Pancreas (tissue), 10 donors: Measurements from ENCODE around the gene ITCH. TPM values are rescaled to one million over a fixed set of nuclear protein-coding genes. Genes with fewer than 3 reads are reported as not detected.
A peak's percentile ranks its signal among the peaks of the same experiment; 100 is the strongest.

Experiments
- ATAC-seq, 4 donors: fragments of 200-7000 bp; cut with Tn5 transposase; one replicate each; pipeline versions ENCODE4 v1.8.0 to v1.9.1; 2020; ENCODE audit warnings: mild to moderate bottlenecking in 4 of 4, moderate library complexity in 4 of 4
- DNase-seq, 6 donors: peaks; one replicate each; pipeline ENCODE4 v3.0.0-alpha.2; 2020
- FAIRE-seq: peaks from 2 replicates; lab custom pipeline; 2012; peaks lifted over from hg19 to GRCh38; lab: Jason Lieb, UNC
- H3K27ac ChIP-seq, 4 donors: fragments of 200-600 bp; sonication (generic); 1 replicate in 3 of 4; 2 replicates in 1 of 4; pipeline versions ENCODE4 v1.5.0 to v1.8.0; 2020
- H3K27me3 ChIP-seq, 4 donors: fragments of 200-600 bp; one replicate each; pipeline ENCODE4 v1.8.0; 2021
- H3K36me3 ChIP-seq, 3 donors: fragments of 200-600 bp; sonication (generic) in 1 of 3; one replicate each; pipeline versions ENCODE4 v1.5.0 to v1.8.0; 2020 to 2021
- H3K4me1 ChIP-seq, 3 donors: fragments of 200-600 bp; one replicate each; pipeline ENCODE4 v1.8.0; 2021
- H3K4me3 ChIP-seq, 4 donors: fragments of 200-600 bp; sonication (generic) in 2 of 4; one replicate each; pipeline versions ENCODE4 v1.5.0 to v1.8.0; 2020 to 2021
- H3K9me3 ChIP-seq, 4 donors: fragments of 200-600 bp; one replicate each; pipeline ENCODE4 v1.8.0; 2021
- WGBS, 2 donors: extraction: QIAGEN DNeasy Blood & Tissue Kit; methylation state at CpG; one replicate each; pipeline ENCODE4 v1.1.7; 2013; 5-methylcytosine and 5-hydroxymethylcytosine counted together
- intact Hi-C, 3 donors: fragments of 100-400 bp; cut with DNase I; formaldehyde crosslinking; loops; one replicate each; pipeline versions ENCODE4 v1.11.1 to v1.14.2; 2022
- polyA plus RNA-seq, 2 donors: library from polyadenylated mRNA; stranded (reverse); fragments of 200-250 nt; gene quantifications; one replicate each; pipeline ENCODE4 v1.2.3, GENCODE V29; 2013
- total RNA-seq, 6 donors: library from RNA; stranded (reverse); fragmentation: NEBNext Ultra II Directional in 4 of 6; extraction: Animal tissue kit (Norgen Biotek cat#: 25700) in 4 of 6; gene quantifications; one replicate each; pipeline versions ENCODE4 v1.2.1 to v1.2.4, GENCODE V29; 2021 to 2023
- TF ChIP-seq, protein P1 (sequence below), 4 donors: fragments of 200-600 bp; sonication (generic) in 3 of 4; IDR thresholded peaks; one replicate each; pipeline versions ENCODE4 v1.5.0 to v1.8.0; 2021; ENCODE audit warnings: antibody characterized with exemption in 4 of 4
- donor health status: healthy with polysubstance abuse.
- donor health status: DM: no; HTN: no; CAD: no; lungs with moderate emphysema.
- donor health status: DM: no; HTN: no; CAD: no.
- donor health status: control.
- donor health status: control.
- donor health status: Bipolar disorder and iron deficiency.
- donor health status: DM: yes; HTN: yes; CAD: no.
- donor health status: DM: no; HTN: no; CAD: no.
- donor health status: DM: no; HTN: no; CAD: no.
- donor health status: DM: yes; HTN: yes; CAD: no.

The ITCH gene
- total and polyA plus RNA-seq, 8 donors: 5.7 to 37.0 (median 20.5) TPM

DNA sequence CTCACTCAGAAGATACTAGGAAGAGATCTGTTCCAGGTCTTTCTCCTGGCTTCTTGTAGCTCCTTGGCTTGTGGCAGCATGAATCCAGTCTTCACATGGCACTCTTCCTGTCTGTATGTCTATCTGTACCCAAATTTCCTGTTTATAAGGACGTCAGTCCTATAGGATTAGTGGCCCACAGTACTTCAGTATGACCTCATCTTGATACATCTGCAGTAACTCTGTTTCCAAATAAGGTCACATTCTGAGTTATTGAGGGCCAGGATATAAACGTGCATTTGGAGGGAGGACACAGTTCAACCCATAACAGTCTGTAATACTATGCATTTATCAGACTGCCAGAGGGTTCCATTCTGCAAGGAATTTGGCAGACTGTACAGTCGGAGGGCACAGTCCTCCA, 95.6 kb downstream of the ITCH start:
- H3K4me1 ChIP-seq: no peaks in the 10 kb centered on the region
- H3K36me3 ChIP-seq: peaks cover 0 to 18% (median 8%) of the 10 kb centered on the region in 3 donors
- WGBS, 2 donors: 77 to 78% methylated on average over 3 of the region's 3 CpGs

GRCh38 chr20:34459209-34459897, 96.3 kb downstream of the ITCH start:
- DNase-seq: no peak
- TF ChIP-seq, protein P1, sequence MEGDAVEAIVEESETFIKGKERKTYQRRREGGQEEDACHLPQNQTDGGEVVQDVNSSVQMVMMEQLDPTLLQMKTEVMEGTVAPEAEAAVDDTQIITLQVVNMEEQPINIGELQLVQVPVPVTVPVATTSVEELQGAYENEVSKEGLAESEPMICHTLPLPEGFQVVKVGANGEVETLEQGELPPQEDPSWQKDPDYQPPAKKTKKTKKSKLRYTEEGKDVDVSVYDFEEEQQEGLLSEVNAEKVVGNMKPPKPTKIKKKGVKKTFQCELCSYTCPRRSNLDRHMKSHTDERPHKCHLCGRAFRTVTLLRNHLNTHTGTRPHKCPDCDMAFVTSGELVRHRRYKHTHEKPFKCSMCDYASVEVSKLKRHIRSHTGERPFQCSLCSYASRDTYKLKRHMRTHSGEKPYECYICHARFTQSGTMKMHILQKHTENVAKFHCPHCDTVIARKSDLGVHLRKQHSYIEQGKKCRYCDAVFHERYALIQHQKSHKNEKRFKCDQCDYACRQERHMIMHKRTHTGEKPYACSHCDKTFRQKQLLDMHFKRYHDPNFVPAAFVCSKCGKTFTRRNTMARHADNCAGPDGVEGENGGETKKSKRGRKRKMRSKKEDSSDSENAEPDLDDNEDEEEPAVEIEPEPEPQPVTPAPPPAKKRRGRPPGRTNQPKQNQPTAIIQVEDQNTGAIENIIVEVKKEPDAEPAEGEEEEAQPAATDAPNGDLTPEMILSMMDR (IDR thresholded peaks at IDR 0.05): no peak
- intact Hi-C loops: no loop called here
- no peak for ATAC-seq
- H3K36me3 ChIP-seq: peaks cover 0 to 18% (median 8%) of the 10 kb centered on the region in 3 donors
- FAIRE-seq: no peak
- no peak overlapping the region for H3K27ac ChIP-seq
- H3K4me1 ChIP-seq: no peaks in the 10 kb centered on the region
- no peaks in the 10 kb centered on the region for H3K27me3 ChIP-seq
- H3K9me3 ChIP-seq: no peaks in the 10 kb centered on the region
- 92 to 94% methylated on average over 5 of the region's 5 CpGs for WGBS, 2 donors
- no peak overlapping the region for H3K4me3 ChIP-seq

More for the DNA sequence above, 95.6 kb downstream of the ITCH start:
- Histone ChIP-seq H3K4me3 (no peak overlapping the region), H3K9me3 (no peaks in the 10 kb centered on the region), H3K27ac (no peak overlapping the region), H3K27me3 (no peaks in the 10 kb centered on the region)
- DNase-seq: no peak
- TF ChIP-seq, protein P1 (IDR thresholded peaks at IDR 0.05): no peak
- intact Hi-C loops: no loop called here
- ATAC-seq: no peak
- no peak for FAIRE-seq

DNA sequence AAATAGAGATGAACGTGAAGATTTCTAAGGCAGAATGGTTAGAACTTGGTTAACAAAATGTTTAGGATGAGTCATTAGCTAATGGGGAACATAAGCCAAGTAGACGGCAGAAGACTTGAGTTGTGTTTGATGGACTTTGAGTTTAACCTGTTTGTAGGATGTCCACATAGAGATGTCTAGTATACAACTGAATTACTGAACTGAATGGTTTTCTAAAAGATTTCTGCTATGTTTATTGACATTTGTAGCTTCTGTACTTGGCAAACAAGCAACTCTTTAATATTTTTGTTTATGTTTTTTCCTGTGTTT, 98.7 kb downstream of the ITCH start:
- H3K4me1 ChIP-seq: no peaks in the 10 kb centered on the region
- WGBS, 2 donors: 78 to 85% methylated on average over 2 of the region's 2 CpGs
- ATAC-seq: no peak
- peaks cover 0 to 18% (median 8%) of the 10 kb centered on the region in 3 donors for H3K36me3 ChIP-seq
- H3K9me3 ChIP-seq: no peaks in the 10 kb centered on the region
- H3K4me3 ChIP-seq: no peak overlapping the region
- no peak overlapping the region for H3K27ac ChIP-seq
- intact Hi-C loops: no loop called here
- TF ChIP-seq, protein P1 (IDR thresholded peaks at IDR 0.05): no peak
- FAIRE-seq: no peak
- DNase-seq: no peak
- no peaks in the 10 kb centered on the region for H3K27me3 ChIP-seq

DNA sequence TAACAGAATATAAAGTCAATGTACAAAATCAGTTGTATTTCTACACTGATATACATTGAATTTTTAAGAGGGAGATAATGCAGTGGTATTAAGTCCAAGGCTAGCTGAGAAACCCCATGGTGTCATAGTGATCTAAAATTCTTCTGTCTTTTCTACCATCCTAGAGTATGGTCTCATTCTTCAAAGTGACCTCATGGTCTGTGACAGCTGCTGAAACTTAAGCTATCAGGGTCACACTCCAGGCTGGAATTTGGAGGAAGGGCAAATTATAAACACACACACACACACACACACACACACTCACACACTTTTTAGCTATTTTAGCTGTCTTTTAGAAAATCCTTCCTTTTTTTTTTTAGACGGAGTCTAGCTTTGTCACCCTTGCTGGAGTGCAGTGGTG, 105.9 kb downstream of the ITCH start:
- peaks cover 4 to 12% (median 6%) of the 10 kb centered on the region in 3 donors for H3K36me3 ChIP-seq
- WGBS, 2 donors: 76 to 79% methylated on average over 1 of the region's 1 CpG
- ATAC-seq (no peak), DNase-seq (no peak), FAIRE-seq (no peak)
- no peak overlapping the region for H3K4me3 ChIP-seq
- H3K4me1 ChIP-seq: no peaks in the 10 kb centered on the region
- H3K27ac ChIP-seq: no peak overlapping the region
- H3K27me3 ChIP-seq: no peaks in the 10 kb centered on the region
- TF ChIP-seq, protein P1 (IDR thresholded peaks at IDR 0.05): no peak
- no peaks in the 10 kb centered on the region for H3K9me3 ChIP-seq
- intact Hi-C loops: no loop called here

GRCh38 chr20:34472246-34472925, 109.3 kb downstream of the ITCH start:
- 86 to 88% methylated on average over 6 of the region's 6 CpGs for WGBS, 2 donors
- intact Hi-C loops: no loop called here
- no peak for FAIRE-seq

More at GRCh38 chr20:34472246-34472925, 109.3 kb downstream of the ITCH start:
- TF ChIP-seq, protein P1 (IDR thresholded peaks at IDR 0.05): no peak
- Histone ChIP-seq H3K27ac (no peak overlapping the region), H3K4me1 (no peaks in the 10 kb centered on the region), H3K27me3 (no peaks in the 10 kb centered on the region), H3K9me3 (no peaks in the 10 kb centered on the region), H3K4me3 (no peak overlapping the region), H3K36me3 (peaks cover 4 to 12% (median 6%) of the 10 kb centered on the region in 3 donors)
- DNase-seq (no peak), ATAC-seq (peak in 1 of 4 donors; percentile 40)
